PC-3 (cell line): ENCODE results near the gene SOD1. TPM values are rescaled to one million over a fixed set of nuclear protein-coding genes. Genes with fewer than 3 reads are reported as not detected.
A peak's percentile ranks its signal among the peaks of the same experiment; 100 is the strongest.

ENCODE experiments used
- ATAC-seq: fragments of 200-7000 bp; cut with Tn5 transposase; 2 replicates; pipeline ENCODE4 v1.9.1; 2020; ENCODE audit warnings: mild to moderate bottlenecking, moderate library complexity
- BruUV-seq: library from RNA; stranded (reverse); fragments of 400-500 nt; replicated peaks from 2 replicates; lab custom pipeline; 2021; lab: Mats Ljungman, UMichigan
- CTCF ChIA-PET: fragments of 300-600 bp; sonication (Branson Sonifier 250); formaldehyde crosslinking; loops from one replicate; lab custom pipeline; 2022; ENCODE audit warnings: antibody characterized with exemption; lab: Charles Lee
- POLR2A ChIA-PET: fragments of 300-600 bp; sonication (Branson Sonifier 250); formaldehyde crosslinking; loops from one replicate; lab custom pipeline; 2022; ENCODE audit warnings: antibody characterized with exemption; ENCODE audit not compliant: unreplicated experiment; lab: Charles Lee
- DNase-seq: peaks from one replicate; pipeline ENCODE4 v3.0.0-alpha.2; 2015
- H2AFZ ChIP-seq: fragments of 300-600 bp; sonication (generic); 2 replicates; pipeline ENCODE4 v1.6.0; 2016; ENCODE audit warnings: antibody characterized with exemption, low read length
- H3F3A ChIP-seq: fragments of 300-600 bp; sonication (generic); one replicate; pipeline ENCODE4 v1.6.0; 2017; ENCODE audit warnings: antibody characterized with exemption, low read length, control low read depth, mild to moderate bottlenecking; ENCODE audit not compliant: unreplicated experiment
- H3K27ac ChIP-seq: fragments of 300-600 bp; sonication (generic); 2 replicates; pipeline ENCODE4 v1.5.1; 2016; ENCODE audit warnings: mild to moderate bottlenecking, low read length
- H3K27me3 ChIP-seq: fragments of 300-600 bp; sonication (generic); 2 replicates; pipeline ENCODE4 v1.6.1; 2016; ENCODE audit warnings: low read length, mixed read lengths
- H3K36me3 ChIP-seq: fragments of 300-600 bp; sonication (generic); 2 replicates; pipeline ENCODE4 v1.6.1; 2016; ENCODE audit warnings: low read depth, mixed run types, low read length, mixed read lengths
- H3K4me1 ChIP-seq: fragments of 300-600 bp; sonication (generic); 2 replicates; pipeline ENCODE4 v1.5.1; 2016; ENCODE audit warnings: low read length; ENCODE audit not compliant: insufficient read depth
- H3K4me2 ChIP-seq: fragments of 300-600 bp; sonication (generic); 2 replicates; pipeline ENCODE4 v1.6.0; 2016; ENCODE audit warnings: low read length
- H3K4me3 ChIP-seq: fragments of 300-600 bp; sonication (generic); 2 replicates; pipeline ENCODE4 v1.5.1; 2016; ENCODE audit warnings: mild to moderate bottlenecking, low read length, mixed read lengths
- H3K79me2 ChIP-seq: fragments of 300-600 bp; sonication (generic); 2 replicates; pipeline ENCODE4 v1.6.1; 2017; ENCODE audit warnings: low read length, mixed read lengths
- H3K9ac ChIP-seq: fragments of 300-600 bp; sonication (generic); 2 replicates; pipeline ENCODE4 v1.6.0; 2016; ENCODE audit warnings: mild to moderate bottlenecking, low read length
- H3K9me2 ChIP-seq: fragments of 300-600 bp; sonication (generic); replicated peaks from 2 replicates; pipeline ENCODE4 v1.6.1; 2016; ENCODE audit warnings: mixed run types, low read length, mixed read lengths
- H3K9me3 ChIP-seq: fragments of 300-600 bp; sonication (generic); 2 replicates; pipeline ENCODE4 v1.6.1; 2016; ENCODE audit warnings: low read length, mixed read lengths
- H4K20me1 ChIP-seq: fragments of 300-600 bp; sonication (generic); 2 replicates; pipeline ENCODE4 v1.6.1; 2016; ENCODE audit warnings: low read length, mixed read lengths
- CTCF ChIP-seq: fragments of 300-600 bp; sonication (generic); conservative IDR thresholded peaks from 2 replicates; pipeline ENCODE4 v1.5.1; 2017; ENCODE audit warnings: antibody characterized with exemption, low read depth, mild to moderate bottlenecking, low read length
- EZH2 ChIP-seq: fragments of 300-600 bp; sonication (generic); IDR thresholded peaks from one replicate; pipeline ENCODE4 v1.6.1; 2017; ENCODE audit warnings: antibody characterized with exemption, mild to moderate bottlenecking, low read length; ENCODE audit not compliant: unreplicated experiment
- EZH2phosphoT487 ChIP-seq: fragments of 300-600 bp; sonication (generic); IDR thresholded peaks from 2 replicates; pipeline ENCODE4 v1.6.1; 2018; ENCODE audit warnings: mild to moderate bottlenecking, antibody characterized with exemption, low read length, borderline replicate concordance
- intact Hi-C: fragments of 100-400 bp; cut with micrococcal nuclease; formaldehyde crosslinking; loops from 2 replicates; pipeline ENCODE4 v1.9.0; 2023
- total RNA-seq: library from RNA; depleted of rRNA; stranded (reverse); fragments of >200 nt; gene quantifications from 2 replicates; pipeline ENCODE4 v1.2.3, GENCODE V29; 2014

Gene SOD1
- total RNA-seq, 1 experiment from 2014 or later, result 409 TPM

GRCh38 chr21:31707499-31707898 is 48.0 kb downstream of the SOD1 start:
- no peak for TF ChIP-seq CTCF
- no peak for TF ChIP-seq EZH2
- TF ChIP-seq EZH2phosphoT487, result no peak
- ATAC-seq, result peak; percentile 47
- POLR2A ChIA-PET, result no interaction called here
- no TSS peak for BruUV-seq
- peaks cover 9% of the 10 kb centered on the region; the same call in 1 of the 2 replicates for H3K36me3 ChIP-seq
- peaks cover 97% of the 10 kb centered on the region for H3K79me2 ChIP-seq
- no peaks in the 10 kb centered on the region for H3K9me2 ChIP-seq
- no peak overlapping the region for H2AFZ ChIP-seq
- H3K4me1 ChIP-seq, result peaks cover 10% of the 10 kb centered on the region
- no peaks in the 10 kb centered on the region for H3K27me3 ChIP-seq
- H3K9ac ChIP-seq, result no peak overlapping the region
- intact Hi-C loops, result no loop called here
- H3F3A ChIP-seq, result no peaks in the 10 kb centered on the region
- H3K4me3 ChIP-seq, result no peak overlapping the region
- peaks cover 49% of the 10 kb centered on the region for H4K20me1 ChIP-seq
- no peak overlapping the region for H3K4me2 ChIP-seq
- no peaks in the 10 kb centered on the region for H3K9me3 ChIP-seq
- peak; percentile 41 for DNase-seq
- CTCF ChIA-PET, result no interaction called here
- no peak overlapping the region for H3K27ac ChIP-seq

- intact Hi-C loops, result no loop called here
- ChIA-PET POLR2A (no interaction called here), CTCF (no interaction called here)
- Histone ChIP-seq H3F3A (no peaks in the 10 kb centered on the region), H3K4me3 (no peak overlapping the region), H3K4me1 (peaks cover 10% of the 10 kb centered on the region), H3K36me3 (no peaks in the 10 kb centered on the region; the same call in 1 of the 2 replicates), H3K27ac (no peak overlapping the region), H3K9ac (no peak overlapping the region), H2AFZ (no peak overlapping the region), H3K27me3 (no peaks in the 10 kb centered on the region), H3K9me3 (no peaks in the 10 kb centered on the region), H4K20me1 (peaks cover 57% of the 10 kb centered on the region), H3K4me2 (no peak overlapping the region), H3K9me2 (no peaks in the 10 kb centered on the region), H3K79me2 (peaks cover 98% of the 10 kb centered on the region)
- TF ChIP-seq CTCF (no peak), EZH2 (no peak), EZH2phosphoT487 (no peak)
- DNase-seq (no peak), ATAC-seq (no peak)
- no TSS peak for BruUV-seq
Measured at GRCh38 chr21:31708541-31708940, 49.0 kb downstream of the SOD1 start.

- H3K9ac ChIP-seq, result no peak overlapping the region
- ChIA-PET CTCF (no interaction called here), POLR2A (no interaction called here)
- H3K4me3 ChIP-seq, result no peak overlapping the region
- no peak overlapping the region for H3K4me2 ChIP-seq
- peaks cover 100% of the 10 kb centered on the region for H3K79me2 ChIP-seq
- H3K9me2 ChIP-seq, result no peaks in the 10 kb centered on the region
- intact Hi-C loops, result no loop called here
- TF ChIP-seq CTCF (no peak), EZH2 (no peak), EZH2phosphoT487 (no peak)
- peaks cover 76% of the 10 kb centered on the region for H4K20me1 ChIP-seq
- H3K9me3 ChIP-seq, result no peaks in the 10 kb centered on the region
- no peaks in the 10 kb centered on the region for H3F3A ChIP-seq
- H3K27ac ChIP-seq, result no peak overlapping the region
- peak; percentile 48 for DNase-seq
- H3K36me3 ChIP-seq, result no peaks in the 10 kb centered on the region
- peaks cover 23% of the 10 kb centered on the region for H3K4me1 ChIP-seq
- no TSS peak for BruUV-seq
- ATAC-seq, result peak; percentile 43
- no peak overlapping the region for H2AFZ ChIP-seq
- H3K27me3 ChIP-seq, result no peaks in the 10 kb centered on the region
Measured at GRCh38 chr21:31710586-31710985, 51.1 kb downstream of the SOD1 start.
